ENCODE measurements around the gene IL17C.

The IL17C gene

DNA sequence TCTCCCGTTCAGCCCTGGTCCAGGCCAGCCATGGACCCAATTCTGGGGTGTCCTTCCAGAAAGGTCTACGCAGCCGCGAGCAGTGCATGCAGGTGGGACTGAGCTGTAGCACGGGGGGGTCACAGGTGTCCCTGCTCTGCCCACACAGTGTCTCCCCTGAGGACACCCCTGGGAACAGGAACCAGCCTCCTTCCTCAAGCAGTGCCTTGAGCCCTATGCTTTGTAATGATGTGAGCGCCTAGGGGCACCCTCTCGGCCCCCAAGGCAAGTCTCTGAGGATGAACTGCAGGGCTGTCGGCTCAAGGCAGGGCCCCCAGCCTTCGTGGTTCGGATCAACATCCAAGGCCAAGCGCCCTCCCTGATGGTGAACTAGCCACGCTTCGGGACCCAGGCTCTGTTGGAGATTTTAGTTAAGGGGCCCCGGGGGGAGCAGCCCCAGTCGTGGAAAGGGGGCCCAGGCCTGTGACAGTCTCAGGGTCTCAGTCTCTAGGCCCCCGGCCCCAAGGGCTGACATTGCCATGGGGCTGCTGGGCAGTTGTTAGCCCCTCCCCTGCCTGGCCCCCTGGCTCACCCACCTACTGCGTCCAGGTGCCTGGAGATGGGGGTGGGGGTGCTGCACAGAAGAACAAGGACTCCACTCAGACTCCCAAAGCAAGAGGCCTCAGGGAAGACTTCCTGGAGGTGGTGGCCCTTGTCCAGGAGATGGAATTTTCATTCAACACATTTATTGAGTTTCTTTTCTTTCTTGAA lies 2.3 kb downstream of the IL17C start:
- H4K91ac ChIP-seq (ENCODE audit: low read depth, low read length): peak overlapping the region; percentile 15
- WGBS (ENCODE audit: extremely low coverage, insufficient coverage, insufficient read length): no CpG with 5 or more reads among the region's 17 CpGs
- peaks cover 3% of the 10 kb centered on the region for H3K27me3 ChIP-seq (ENCODE audit: insufficient read depth, low read length)

GRCh38 chr16:88642881-88643643 lies 4.7 kb downstream of the IL17C start:
- no peak overlapping the region for H3K27ac ChIP-seq (ENCODE audit: low read depth, low read length)
- peaks cover 7% of the 10 kb centered on the region for H3K9me3 ChIP-seq (ENCODE audit: insufficient read depth, low read depth, low read length)
- no peak overlapping the region for H3K18ac ChIP-seq (ENCODE audit: low read length)
- no peak overlapping the region for H3K4me2 ChIP-seq (ENCODE audit: low read length)
- no peak overlapping the region for H2BK120ac ChIP-seq (ENCODE audit: insufficient read depth, low read length, poor library complexity)
- no peak overlapping the region for H3K4ac ChIP-seq (ENCODE audit: low read depth, low read length)
- no peak overlapping the region for H3K9ac ChIP-seq (ENCODE audit: low read length)
- no CpG with 5 or more reads among the region's 58 CpGs for WGBS (ENCODE audit: extremely low coverage, insufficient coverage, insufficient read length)
- H3K27me3 ChIP-seq (ENCODE audit: insufficient read depth, low read length): peaks cover 3% of the 10 kb centered on the region
- H2BK12ac ChIP-seq (ENCODE audit: low read length): no peak overlapping the region
- no peak overlapping the region for H2AK5ac ChIP-seq (ENCODE audit: low read length)
- H3K79me2 ChIP-seq (ENCODE audit: control insufficient read depth, insufficient read depth, low read length, poor library complexity): no peaks in the 10 kb centered on the region
- H3K23ac ChIP-seq (ENCODE audit: low read length): no peak overlapping the region
- no peak overlapping the region for H3K14ac ChIP-seq (ENCODE audit: low read length)
- DNase-seq: no peak
- H3K79me1 ChIP-seq (ENCODE audit: low read length): no peaks in the 10 kb centered on the region
- no peak overlapping the region for H4K12ac ChIP-seq (ENCODE audit: low read depth, low read length)
- peaks cover 22 to 28% of the 10 kb centered on the region in 2 experiments for H3K36me3 ChIP-seq (ENCODE audit: control insufficient read depth in 1 of 2, insufficient read depth in 2 of 2, low read length in 2 of 2)
- H4K8ac ChIP-seq (ENCODE audit: low read depth, low read length): no peak overlapping the region
- no peak overlapping the region for H2BK5ac ChIP-seq (ENCODE audit: low read depth, low read length, poor library complexity)
- H3K4me3 ChIP-seq (ENCODE audit: low read depth, low read length): no peak overlapping the region
- peaks cover 0 to 5% of the 10 kb centered on the region in 2 experiments for H3K4me1 ChIP-seq (ENCODE audit: control insufficient read depth in 1 of 2, insufficient read depth in 2 of 2, low read length in 2 of 2)
- H2AFZ ChIP-seq (ENCODE audit: insufficient read depth, low read length, poor library complexity): no peak overlapping the region
- H4K91ac ChIP-seq (ENCODE audit: low read depth, low read length): no peak overlapping the region

More for the DNA sequence above, 2.3 kb downstream of the IL17C start:
- Histone ChIP-seq H2AFZ (ENCODE audit: insufficient read depth, low read length, poor library complexity) (no peak overlapping the region), H2AK5ac (ENCODE audit: low read length) (no peak overlapping the region), H3K79me2 (ENCODE audit: control insufficient read depth, insufficient read depth, low read length, poor library complexity) (no peaks in the 10 kb centered on the region), H4K8ac (ENCODE audit: low read depth, low read length) (no peak overlapping the region), H3K14ac (ENCODE audit: low read length) (no peak overlapping the region), H3K27ac (ENCODE audit: low read depth, low read length) (no peak overlapping the region), H2BK12ac (ENCODE audit: low read length) (no peak overlapping the region), H3K23ac (ENCODE audit: low read length) (no peak overlapping the region), H2BK5ac (ENCODE audit: low read depth, low read length, poor library complexity) (no peak overlapping the region), H3K4ac (ENCODE audit: low read depth, low read length) (no peak overlapping the region), H3K9ac (ENCODE audit: low read length) (no peak overlapping the region), H3K9me3 (ENCODE audit: insufficient read depth, low read depth, low read length) (peaks cover 7% of the 10 kb centered on the region), H4K12ac (ENCODE audit: low read depth, low read length) (no peak overlapping the region), H3K4me2 (ENCODE audit: low read length) (no peak overlapping the region), H3K4me1 (ENCODE audit: control insufficient read depth in 1 of 2, insufficient read depth in 2 of 2, low read length in 2 of 2) (peaks cover 0 to 2% of the 10 kb centered on the region in 2 experiments), H2BK120ac (ENCODE audit: insufficient read depth, low read length, poor library complexity) (no peak overlapping the region), H3K18ac (ENCODE audit: low read length) (no peak overlapping the region), H3K4me3 (ENCODE audit: low read depth, low read length) (no peak overlapping the region), H3K79me1 (ENCODE audit: low read length) (peaks cover 2% of the 10 kb centered on the region), H3K36me3 (ENCODE audit: control insufficient read depth in 1 of 2, insufficient read depth in 2 of 2, low read length in 2 of 2) (peaks cover 13 to 21% of the 10 kb centered on the region in 2 experiments)
- no peak for DNase-seq

DNA sequence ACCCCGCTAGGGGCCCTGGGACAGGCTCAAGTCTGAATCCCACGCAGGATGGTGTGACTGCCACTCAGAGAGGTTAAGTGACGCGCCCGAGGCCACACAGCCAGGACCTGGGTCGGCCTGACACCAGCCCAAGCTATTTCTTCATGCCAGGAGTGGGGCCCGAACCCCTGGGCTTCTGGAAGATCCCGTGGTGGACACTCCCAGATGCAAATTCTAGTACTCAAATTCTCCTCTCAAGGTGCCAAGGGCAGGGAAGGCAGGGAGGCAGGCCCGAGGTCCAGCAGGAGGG lies 5.2 kb downstream of the IL17C start:
- H3K23ac ChIP-seq (ENCODE audit: low read length): no peak overlapping the region
- no peak overlapping the region for H2BK120ac ChIP-seq (ENCODE audit: insufficient read depth, low read length, poor library complexity)
- H3K79me2 ChIP-seq (ENCODE audit: control insufficient read depth, insufficient read depth, low read length, poor library complexity): no peaks in the 10 kb centered on the region
- no peak overlapping the region for H2AK5ac ChIP-seq (ENCODE audit: low read length)
- H2BK5ac ChIP-seq (ENCODE audit: low read depth, low read length, poor library complexity): no peak overlapping the region
- peaks cover 22 to 28% of the 10 kb centered on the region in 2 experiments for H3K36me3 ChIP-seq (ENCODE audit: control insufficient read depth in 1 of 2, insufficient read depth in 2 of 2, low read length in 2 of 2)
- no peak overlapping the region for H3K4ac ChIP-seq (ENCODE audit: low read depth, low read length)
- H3K79me1 ChIP-seq (ENCODE audit: low read length): no peaks in the 10 kb centered on the region
- no peak overlapping the region for H4K12ac ChIP-seq (ENCODE audit: low read depth, low read length)
- no peak overlapping the region for H4K91ac ChIP-seq (ENCODE audit: low read depth, low read length)
- no peaks in the 10 kb centered on the region for H3K27me3 ChIP-seq (ENCODE audit: insufficient read depth, low read length)
- no peak overlapping the region for H3K18ac ChIP-seq (ENCODE audit: low read length)
- H3K9me3 ChIP-seq (ENCODE audit: insufficient read depth, low read depth, low read length): peaks cover 5% of the 10 kb centered on the region
- H3K4me3 ChIP-seq (ENCODE audit: low read depth, low read length): no peak overlapping the region
- DNase-seq: no peak
- H3K4me2 ChIP-seq (ENCODE audit: low read length): no peak overlapping the region
- H3K9ac ChIP-seq (ENCODE audit: low read length): no peak overlapping the region
- no peak overlapping the region for H2BK12ac ChIP-seq (ENCODE audit: low read length)
- no peak overlapping the region for H2AFZ ChIP-seq (ENCODE audit: insufficient read depth, low read length, poor library complexity)
- no peak overlapping the region for H3K14ac ChIP-seq (ENCODE audit: low read length)
- no peak overlapping the region for H4K8ac ChIP-seq (ENCODE audit: low read depth, low read length)
- H3K4me1 ChIP-seq (ENCODE audit: control insufficient read depth in 1 of 2, insufficient read depth in 2 of 2, low read length in 2 of 2): peaks cover 0 to 2% of the 10 kb centered on the region in 2 experiments
- no CpG with 5 or more reads among the region's 9 CpGs for WGBS (ENCODE audit: extremely low coverage, insufficient coverage, insufficient read length)
- H3K27ac ChIP-seq (ENCODE audit: low read depth, low read length): no peak overlapping the region

- H3K14ac ChIP-seq (ENCODE audit: low read length): no peak overlapping the region
- H3K4me3 ChIP-seq (ENCODE audit: low read depth, low read length): no peak overlapping the region
- H2BK12ac ChIP-seq (ENCODE audit: low read length): no peak overlapping the region
- peaks cover 5% of the 10 kb centered on the region for H3K79me2 ChIP-seq (ENCODE audit: control insufficient read depth, insufficient read depth, low read length, poor library complexity)
- H3K27me3 ChIP-seq (ENCODE audit: insufficient read depth, low read length): no peaks in the 10 kb centered on the region
- H3K36me3 ChIP-seq (ENCODE audit: control insufficient read depth in 1 of 2, insufficient read depth in 2 of 2, low read length in 2 of 2): peaks cover 30 to 31% of the 10 kb centered on the region in 2 experiments
- no peaks in the 10 kb centered on the region for H3K9me3 ChIP-seq (ENCODE audit: insufficient read depth, low read depth, low read length)
- H3K4ac ChIP-seq (ENCODE audit: low read depth, low read length): no peak overlapping the region
- no peak overlapping the region for H3K27ac ChIP-seq (ENCODE audit: low read depth, low read length)
- H2AFZ ChIP-seq (ENCODE audit: insufficient read depth, low read length, poor library complexity): no peak overlapping the region
- peaks cover 7 to 8% of the 10 kb centered on the region in 2 experiments for H3K4me1 ChIP-seq (ENCODE audit: control insufficient read depth in 1 of 2, insufficient read depth in 2 of 2, low read length in 2 of 2)
- H4K8ac ChIP-seq (ENCODE audit: low read depth, low read length): no peak overlapping the region
- no peak overlapping the region for H4K91ac ChIP-seq (ENCODE audit: low read depth, low read length)
- peaks cover 7% of the 10 kb centered on the region for H3K79me1 ChIP-seq (ENCODE audit: low read length)
- DNase-seq: no peak
- H3K23ac ChIP-seq (ENCODE audit: low read length): no peak overlapping the region
- H2BK5ac ChIP-seq (ENCODE audit: low read depth, low read length, poor library complexity): no peak overlapping the region
- peak overlapping the region; percentile 9 for H4K12ac ChIP-seq (ENCODE audit: low read depth, low read length)
- no peak overlapping the region for H2BK120ac ChIP-seq (ENCODE audit: insufficient read depth, low read length, poor library complexity)
- H3K4me2 ChIP-seq (ENCODE audit: low read length): no peak overlapping the region
- H3K9ac ChIP-seq (ENCODE audit: low read length): no peak overlapping the region
- no peak overlapping the region for H2AK5ac ChIP-seq (ENCODE audit: low read length)
- WGBS (ENCODE audit: extremely low coverage, insufficient coverage, insufficient read length): no CpG with 5 or more reads among the region's 16 CpGs
- no peak overlapping the region for H3K18ac ChIP-seq (ENCODE audit: low read length)
These were observed 7.1 kb downstream of the IL17C start for GRCh38 chr16:88645455-88645854.
